GM15510 (cell line): ENCODE data around the gene PAM16.

Experiments
- POLR2A ChIP-seq: IDR thresholded peaks from 3 replicates; pipeline ENCODE4 v1.6.1; 2011; ENCODE audit warnings: borderline replicate concordance; ENCODE audit not compliant: insufficient read length; ENCODE audit errors: extremely low read depth

The PAM16 gene

DNA sequence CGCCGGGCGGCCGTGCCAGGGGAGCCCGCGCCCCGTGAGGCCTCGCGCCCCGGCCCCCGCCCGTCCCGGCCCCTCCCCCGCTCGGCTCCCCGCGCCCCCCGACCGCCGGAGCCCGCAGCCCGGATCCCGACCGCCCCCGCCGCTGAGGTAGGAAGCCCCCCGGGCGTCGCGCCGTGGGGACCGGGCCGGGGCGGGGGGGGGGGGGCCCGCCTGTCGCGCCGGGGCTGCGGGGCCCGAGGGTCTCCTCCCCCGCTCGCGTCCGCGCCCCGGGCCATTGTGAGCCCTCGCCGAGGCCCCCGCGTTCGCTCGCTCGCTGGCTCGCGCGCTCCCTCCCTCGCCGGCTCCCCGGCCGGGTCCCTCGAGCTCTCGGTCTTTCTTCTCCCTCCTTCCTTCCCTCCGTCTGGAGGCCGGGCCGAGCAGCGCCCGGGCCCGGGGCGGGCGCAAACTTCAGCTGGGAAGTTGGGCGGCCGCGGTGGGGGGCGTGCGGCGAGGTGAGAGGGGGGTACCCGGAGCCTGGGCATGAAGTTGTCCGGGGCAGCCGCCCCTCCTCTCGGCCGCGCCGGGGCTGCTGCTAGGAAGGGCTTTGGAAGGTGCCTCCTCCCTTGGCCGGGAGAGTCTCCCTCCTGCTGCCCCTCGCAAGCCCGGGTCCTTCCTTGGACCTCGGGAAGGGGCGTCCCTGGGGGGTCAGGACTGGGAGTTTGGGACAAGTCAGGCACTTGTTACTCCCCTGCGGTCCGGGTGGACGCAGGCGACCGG, 34.8 kb downstream of the PAM16 start:
- TF ChIP-seq POLR2A: no peak

DNA sequence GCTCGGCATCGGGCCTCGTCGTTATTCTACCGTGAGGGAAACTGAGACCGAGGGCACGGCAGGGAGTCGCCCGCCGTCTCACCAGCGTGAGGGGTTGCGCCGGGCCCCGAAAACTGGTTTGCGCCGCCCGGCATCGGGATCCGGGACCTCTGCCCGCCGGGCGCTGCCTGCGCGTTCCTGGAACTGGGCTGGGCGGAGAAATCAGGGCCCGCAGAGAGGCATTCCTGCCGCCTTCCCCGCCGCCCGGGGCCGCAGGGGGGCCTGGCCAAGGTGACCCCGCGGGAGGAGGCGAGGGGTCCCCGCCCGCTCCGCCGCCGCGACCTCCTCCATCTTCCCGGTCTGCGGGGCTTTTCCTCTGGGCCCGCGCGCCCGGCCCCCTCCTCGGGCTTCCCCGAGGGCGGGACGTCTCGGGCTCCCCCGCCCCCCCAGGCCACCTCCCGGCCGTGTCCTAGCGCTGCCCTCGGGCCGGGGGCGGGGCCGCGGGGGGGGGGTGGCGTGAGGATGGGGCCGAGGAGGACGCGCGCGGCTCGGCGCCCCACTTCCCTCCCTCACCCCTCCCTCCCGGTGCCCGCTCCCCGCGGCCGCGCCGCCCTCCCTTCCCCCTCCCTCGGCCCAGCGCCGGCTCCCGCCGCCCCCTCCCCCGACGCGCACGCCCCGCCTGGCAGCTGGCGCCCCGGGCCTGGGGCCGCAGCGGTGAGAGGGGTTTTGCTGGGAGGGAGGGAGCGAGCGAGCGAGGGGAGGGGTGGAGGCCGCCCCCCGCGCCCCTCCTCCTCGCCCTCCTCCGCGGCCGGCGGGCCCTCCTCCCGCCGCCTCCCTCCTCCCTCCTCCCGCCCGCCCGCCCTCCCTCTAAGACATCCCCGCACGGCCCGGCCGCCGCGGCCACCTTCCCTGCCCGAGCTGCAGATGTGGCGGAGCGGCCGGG, 35.7 kb downstream of the PAM16 start, which contains the start of gene GLIS2:
Gene GLIS2 (plus strand): TSS at position 882 of the 922 bp plus-strand sequence. CDS start 16,214 bp downstream, outside the sequence.
- no peak for TF ChIP-seq POLR2A

DNA sequence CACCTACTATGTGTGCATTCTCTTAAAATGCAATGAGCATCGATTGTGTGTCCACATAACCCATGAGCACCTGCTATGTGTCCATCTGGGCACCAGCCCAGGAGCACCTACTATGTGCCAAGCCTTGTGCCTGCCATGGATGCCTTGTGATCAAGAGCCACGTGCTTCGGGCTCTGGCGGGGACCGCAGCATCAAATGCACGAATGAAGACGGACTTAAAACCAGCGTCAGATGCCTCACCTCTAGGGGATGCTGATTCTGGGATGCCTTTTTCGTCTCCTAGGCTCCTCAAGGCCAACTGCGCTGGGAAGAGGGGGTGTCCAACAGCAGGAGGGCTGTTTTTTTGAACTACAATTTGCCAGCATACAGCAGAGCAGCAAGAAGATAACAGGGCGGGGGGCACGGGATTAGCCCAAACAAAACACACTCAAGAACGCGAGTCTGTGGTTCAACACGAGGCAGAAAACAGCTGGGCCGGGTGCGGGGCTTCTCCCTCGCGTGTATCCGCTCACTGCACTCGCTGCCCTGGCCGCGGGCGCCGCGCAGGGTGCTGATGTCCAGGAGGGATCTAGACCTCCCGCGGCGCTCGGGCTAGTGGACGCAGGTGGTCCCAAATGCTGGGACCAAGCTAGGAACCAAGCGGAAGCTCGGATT, 36.5 kb downstream of the PAM16 start:
- no peak for TF ChIP-seq POLR2A

DNA sequence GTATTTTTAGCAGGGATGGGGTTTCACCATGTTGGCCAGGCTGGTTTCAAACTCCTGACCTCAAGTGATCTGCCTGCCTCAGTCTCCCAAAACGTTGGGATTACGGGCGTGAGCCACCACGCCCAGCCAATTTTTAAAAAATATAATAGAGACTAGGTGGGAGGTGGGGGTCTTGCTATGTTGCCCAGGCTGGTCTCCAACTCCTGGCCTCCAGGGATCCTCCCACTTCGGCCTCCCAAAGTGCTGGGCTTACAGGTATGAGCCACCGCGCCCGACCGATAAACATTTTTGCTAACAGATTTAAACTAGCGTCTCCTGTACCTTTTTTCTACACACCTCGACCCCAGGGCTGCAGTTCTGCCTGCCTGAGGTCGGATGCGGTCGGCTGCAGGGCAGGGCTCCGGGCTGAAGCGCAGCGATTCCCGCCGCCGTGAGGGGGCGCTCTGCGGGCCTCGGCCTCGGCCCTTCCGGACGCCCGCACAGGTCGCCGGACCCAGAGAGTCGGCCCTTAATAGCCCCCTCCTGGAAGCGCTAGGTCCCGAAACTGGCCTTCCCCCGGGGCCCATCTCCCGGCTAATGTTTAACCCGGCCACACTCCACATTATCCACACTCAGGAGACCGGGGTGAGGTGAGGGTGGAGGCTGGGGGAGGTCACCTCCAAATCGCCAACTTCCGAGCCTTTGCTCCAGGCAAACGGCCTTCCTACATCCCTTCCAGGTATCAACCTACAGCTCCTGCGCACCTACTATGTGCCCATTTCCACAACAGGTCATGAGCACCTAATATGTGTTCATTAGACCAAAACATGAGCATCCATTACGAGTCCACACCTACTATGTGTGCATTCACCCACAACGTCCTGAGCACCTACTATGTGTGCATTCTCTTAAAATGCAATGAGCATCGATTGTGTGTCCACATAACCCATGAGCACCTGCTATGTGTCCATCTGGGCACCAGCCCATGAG, 37.3 kb downstream of the PAM16 start:
- TF ChIP-seq POLR2A: no peak

DNA sequence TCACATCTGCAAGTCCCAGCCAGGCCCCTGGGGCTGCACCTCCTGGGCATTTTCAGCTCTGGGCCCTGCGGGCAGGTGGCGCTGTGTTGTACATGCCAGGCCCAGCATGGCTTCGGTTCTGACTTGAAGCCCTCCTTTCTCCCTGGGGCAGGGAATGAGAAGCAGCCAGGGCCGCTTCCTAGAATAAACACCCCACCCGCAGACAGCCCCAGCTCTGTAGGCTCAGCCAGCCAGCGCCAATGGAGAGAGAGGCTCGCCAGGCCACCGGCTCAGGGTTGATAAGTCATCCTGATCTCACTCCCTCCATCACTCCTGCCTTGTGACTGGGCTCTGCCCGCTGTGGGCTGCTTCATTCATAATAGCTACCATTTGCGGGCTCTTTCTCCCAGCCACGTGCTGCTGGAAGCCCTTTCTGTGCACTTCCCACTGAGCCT, 41.3 kb downstream of the PAM16 start:
- no peak for TF ChIP-seq POLR2A

DNA sequence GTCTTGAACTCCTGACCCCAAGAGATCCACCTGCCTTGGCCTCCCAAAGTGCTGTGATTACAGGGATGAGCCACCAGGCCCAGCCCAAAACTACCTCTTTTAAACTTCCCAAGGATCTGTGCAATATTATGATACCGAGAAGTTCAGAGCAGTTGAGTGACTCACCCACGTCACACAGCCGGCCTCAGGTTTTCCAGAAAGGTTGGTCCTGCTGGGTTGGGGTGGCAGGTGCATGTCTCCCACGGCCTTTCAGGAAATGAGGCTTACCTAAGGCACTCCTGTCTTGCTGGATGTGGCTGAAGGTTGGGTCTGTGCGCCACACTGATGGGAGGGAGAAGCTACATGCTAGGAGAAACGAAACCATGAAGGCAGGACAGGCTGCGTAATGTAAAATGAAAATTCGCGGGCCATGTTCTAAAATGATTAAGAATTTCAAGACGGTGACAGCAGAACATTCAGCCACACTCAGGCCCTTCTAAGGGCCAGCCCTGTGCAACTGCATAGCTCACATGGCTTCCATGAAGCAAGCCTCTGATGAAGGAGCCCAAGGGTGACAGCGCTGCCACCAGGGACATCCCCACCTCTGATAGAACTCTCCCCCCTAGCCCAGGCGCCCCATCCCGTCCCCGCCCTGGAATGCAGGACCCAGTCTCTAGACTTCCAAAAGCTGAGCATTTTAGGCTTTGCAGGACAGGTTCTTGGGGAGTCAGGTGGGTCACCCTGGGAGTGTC, 41.9 kb downstream of the PAM16 start:
- no peak for TF ChIP-seq POLR2A

DNA sequence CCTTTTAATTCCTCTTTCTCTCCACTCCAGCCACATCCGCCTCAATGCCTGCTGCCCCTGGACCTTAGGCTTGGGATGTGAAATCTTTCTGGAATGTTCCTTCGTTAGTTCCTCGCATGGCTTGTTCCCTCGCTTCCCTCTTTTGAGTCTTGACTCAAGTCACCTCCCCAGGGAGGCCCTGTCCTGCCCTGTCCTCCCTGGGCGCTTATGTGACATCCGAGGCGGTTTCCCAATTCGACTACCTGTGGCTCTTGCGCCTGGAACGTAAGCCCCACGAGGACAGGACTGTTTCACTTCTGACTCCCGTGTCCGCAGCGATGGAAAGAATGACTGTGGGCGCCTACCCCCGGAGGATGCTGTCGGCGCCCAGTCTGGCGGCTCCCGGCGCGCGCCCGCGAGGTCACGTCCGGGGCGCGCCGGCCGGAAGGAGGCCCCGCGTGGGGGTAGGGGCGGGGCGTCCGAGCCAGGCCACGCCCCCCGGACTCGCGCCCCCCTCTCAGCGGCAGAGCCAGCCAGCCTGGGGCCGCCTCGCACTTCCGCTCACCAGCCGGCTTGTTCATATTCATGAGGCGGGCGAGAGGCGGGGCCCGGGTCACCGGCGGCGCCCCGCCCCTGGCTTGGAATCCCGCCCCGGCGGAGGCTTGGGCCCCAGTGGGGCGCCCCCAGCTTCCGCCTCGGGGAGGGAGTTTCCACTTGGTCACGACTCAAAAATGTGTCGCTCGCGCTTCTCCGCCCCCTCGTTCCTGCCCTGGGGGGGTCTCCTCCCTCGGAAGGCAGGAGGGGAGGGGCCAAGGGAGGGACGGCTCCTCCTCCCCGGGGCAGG, 43.7 kb downstream of the PAM16 start:
- peak; percentile 84 for TF ChIP-seq POLR2A

DNA sequence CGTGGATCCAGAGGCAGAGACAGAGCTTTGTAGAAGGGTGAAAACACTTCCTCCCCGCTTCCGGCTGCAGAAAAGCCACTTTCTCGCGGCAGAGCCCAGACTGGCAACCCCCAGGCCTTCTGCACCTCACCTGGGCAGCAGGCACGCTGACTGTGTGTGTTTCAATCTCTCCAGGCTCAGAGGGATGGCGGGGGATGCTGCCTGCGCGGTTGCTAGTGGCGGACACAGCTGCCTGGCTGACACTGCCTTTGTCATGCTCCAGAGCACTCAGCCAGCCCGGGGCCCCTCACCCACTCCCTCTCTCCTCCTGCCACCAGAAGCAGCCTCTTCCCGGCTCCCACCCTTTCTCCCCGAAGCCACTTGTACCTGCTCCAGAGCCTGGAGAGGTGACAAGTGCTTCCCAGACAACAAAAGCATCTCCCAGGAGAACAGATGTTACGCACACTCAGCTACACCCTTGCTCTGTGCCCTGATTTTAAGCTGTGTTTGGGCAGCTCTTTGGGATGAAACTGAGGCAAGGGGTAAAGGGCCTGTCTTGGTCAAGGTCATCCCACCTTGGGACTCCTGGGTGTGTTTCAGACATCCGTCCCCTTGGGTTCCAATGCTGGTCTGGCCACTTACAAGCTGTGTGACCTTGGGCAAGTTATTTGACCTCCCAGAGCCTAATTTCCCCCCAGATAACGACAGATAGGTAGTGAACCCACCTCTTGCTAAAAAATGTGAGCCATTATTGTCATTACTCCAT, 44.5 kb downstream of the PAM16 start:
- TF ChIP-seq POLR2A: no peak

DNA sequence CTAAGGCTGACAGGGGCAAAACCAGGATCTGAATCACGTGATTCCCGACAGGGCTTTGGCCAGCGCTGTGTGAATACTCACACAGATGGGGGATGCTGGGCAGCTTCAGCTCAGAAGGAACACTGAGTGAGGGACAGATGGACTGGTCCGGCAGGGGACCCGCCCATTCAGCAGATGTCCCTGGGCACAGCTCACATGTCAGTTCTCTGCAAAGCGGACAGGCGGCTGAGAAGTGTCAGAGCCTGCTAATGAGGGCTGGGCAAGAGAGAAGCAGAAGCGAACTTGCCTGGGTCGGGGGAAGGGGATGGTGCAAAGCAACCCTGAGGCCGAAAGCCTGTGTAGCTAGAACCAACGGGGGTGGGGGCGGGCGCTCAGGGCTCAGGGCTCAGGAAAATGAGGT, 47.1 kb downstream of the PAM16 start:
- no peak for TF ChIP-seq POLR2A

DNA sequence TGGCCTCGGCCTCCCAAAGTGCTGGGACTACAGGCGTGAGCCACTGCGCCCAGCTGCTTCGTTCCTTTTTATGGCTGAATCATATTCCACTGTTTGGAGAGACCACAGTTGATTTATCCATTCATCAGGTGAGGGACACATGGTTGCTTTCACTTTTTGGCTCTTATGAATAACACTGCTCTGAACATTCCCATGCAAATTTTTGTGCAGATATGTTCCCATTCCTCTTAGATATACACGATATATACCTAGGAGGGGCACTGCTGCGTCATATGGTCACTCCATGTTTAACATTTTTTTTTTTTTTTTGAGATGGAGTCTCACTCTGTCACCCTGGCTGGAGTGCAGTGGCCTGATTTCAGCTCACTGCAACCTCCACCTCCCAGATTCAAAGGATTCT, 49.2 kb downstream of the PAM16 start:
- TF ChIP-seq POLR2A: no peak

DNA sequence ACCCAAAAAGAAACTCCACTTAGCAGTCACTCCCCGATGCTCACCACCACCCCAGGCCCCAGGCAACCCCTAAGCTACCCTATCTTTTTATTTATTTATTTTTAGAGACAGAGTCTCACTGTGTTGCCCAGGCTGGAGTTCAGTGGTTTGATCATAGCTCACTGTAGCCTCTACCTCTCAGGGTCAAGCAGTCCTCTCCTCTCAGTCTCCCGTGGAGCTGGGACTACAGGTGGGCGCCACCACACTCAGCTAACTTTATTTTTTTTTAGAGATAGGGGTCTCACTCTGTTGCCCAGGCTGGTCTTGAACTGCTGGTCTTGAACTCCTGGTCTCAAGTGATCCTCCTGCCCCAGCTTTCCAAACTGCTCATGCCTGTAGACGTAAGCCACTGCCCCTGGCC, 49.9 kb downstream of the PAM16 start:
- no peak for TF ChIP-seq POLR2A
